GM12878 (cell line): ENCODE measurements around the gene DOCK9. TPM values are rescaled to one million over a fixed set of nuclear protein-coding genes. Genes with fewer than 3 reads are reported as not detected.

ENCODE experiments used
- ATAC-seq: fragments of 200-7000 bp; cut with Tn5 transposase; 3 replicates; pipeline ENCODE4 v1.9.1; 2020; ENCODE audit warnings: mild to moderate bottlenecking, moderate library complexity
- BruUV-seq: library from RNA; stranded (reverse); fragments of 400-500 nt; replicated peaks from 2 replicates; lab custom pipeline; 2021; lab: Mats Ljungman, UMichigan
- CTCF ChIA-PET: fragments of 300-600 bp; sonication (Branson Sonifier 250); formaldehyde crosslinking; extraction: SDS; loops from one replicate; lab custom pipeline; 2021; ENCODE audit warnings: inconsistent platforms; lab: Yijun Ruan, JAX
- POLR2A ChIA-PET: fragments of 350-600 bp; formaldehyde crosslinking; extraction: SDS; loops from one replicate; lab custom pipeline; 2021; ENCODE audit warnings: inconsistent platforms; lab: Charles Lee
- RAD21 ChIA-PET: fragments of 300-600 bp; sonication (Branson Sonifier 250); formaldehyde crosslinking; loops from one replicate; lab custom pipeline; 2023; ENCODE audit warnings: antibody characterized with exemption; ENCODE audit not compliant: unreplicated experiment; lab: Charles Lee
- SMC1A ChIA-PET: fragments of 300-600 bp; sonication (Branson Sonifier 250); formaldehyde crosslinking; loops from one replicate; lab custom pipeline; 2023; ENCODE audit not compliant: unreplicated experiment, uncharacterized antibody; lab: Charles Lee
- DNase-seq: peaks from one replicate; pipeline ENCODE4 v3.0.0-alpha.2; 2011; ENCODE audit warnings: low read depth, low spot score
- FAIRE-seq: peaks from 3 replicates; lab custom pipeline; 2011; peaks lifted over from hg19 to GRCh38; lab: Jason Lieb, UNC
- H2AFZ ChIP-seq: 2 replicates; pipeline ENCODE4 v1.6.0; 2011; ENCODE audit warnings: low read depth, low read length, control low read depth; ENCODE audit not compliant: control insufficient read depth
- H3K27ac ChIP-seq: 2 replicates; pipeline ENCODE4 v1.5.1; 2011; ENCODE audit warnings: control low read depth; ENCODE audit not compliant: control insufficient read depth, insufficient read depth
- H3K27me3 ChIP-seq, 2 experiments: replicated peaks in 1 of 2; 2 replicates each; pipeline versions ENCODE4 v1.6.0 to v1.6.1; 2011; ENCODE audit warnings: low read length in 1 of 2; ENCODE audit not compliant: control insufficient read depth in 2 of 2, insufficient read depth in 2 of 2
- H3K36me3 ChIP-seq, 2 experiments: 2 replicates each; pipeline ENCODE4 v1.5.1; 2011; ENCODE audit warnings: low read length in 1 of 2; ENCODE audit not compliant: control insufficient read depth in 2 of 2, insufficient read depth in 2 of 2
- H3K4me1 ChIP-seq: 2 replicates; pipeline ENCODE4 v1.6.1; 2011; ENCODE audit warnings: mild to moderate bottlenecking, low read length, moderate library complexity, mixed read lengths; ENCODE audit not compliant: control insufficient read depth, insufficient read depth
- H3K4me2 ChIP-seq: 2 replicates; pipeline ENCODE4 v1.6.0; 2011; ENCODE audit warnings: control low read depth; ENCODE audit not compliant: control insufficient read depth, insufficient read depth
- H3K4me3 ChIP-seq: fragments of 200-600 bp; sonication (generic); 2 replicates; pipeline ENCODE4 v1.5.1; 2016
- H3K79me2 ChIP-seq: 2 replicates; pipeline ENCODE4 v1.6.0; 2011; ENCODE audit warnings: low read length; ENCODE audit not compliant: control insufficient read depth, insufficient read depth
- H3K9ac ChIP-seq: 2 replicates; pipeline ENCODE4 v1.8.0; 2011; ENCODE audit warnings: low read length, control low read depth, mixed read lengths; ENCODE audit not compliant: control insufficient read depth, insufficient read depth
- H3K9me3 ChIP-seq: replicated peaks from 3 replicates; pipeline ENCODE4 v1.5.1; 2011; ENCODE audit warnings: mild to moderate bottlenecking, low read length; ENCODE audit not compliant: control insufficient read depth, insufficient read depth
- H4K20me1 ChIP-seq: 2 replicates; pipeline ENCODE4 v1.6.0; 2011; ENCODE audit not compliant: control insufficient read depth, insufficient read depth
- BCLAF1 ChIP-seq: fragments of 450-650 bp; IDR thresholded peaks from 2 replicates; pipeline ENCODE4 v1.6.1; 2017; ENCODE audit warnings: antibody characterized with exemption, mild to moderate bottlenecking, moderate library complexity
- IKZF2 ChIP-seq, 2 experiments: fragments of 450-650 bp; IDR thresholded peaks; 2 replicates each; pipeline ENCODE4 v1.6.1; 2017; ENCODE audit warnings: mild to moderate bottlenecking in 2 of 2, moderate library complexity in 2 of 2
- MAX ChIP-seq: IDR thresholded peaks from 2 replicates; pipeline ENCODE4 v1.6.1; 2012; ENCODE audit warnings: low read depth, low read length, improper control_type of control experiment
- MTA3 ChIP-seq: IDR thresholded peaks from 2 replicates; pipeline ENCODE4 v1.6.1; 2012; ENCODE audit warnings: low read length, inconsistent platforms, borderline replicate concordance
- NR2F1 ChIP-seq: fragments of 450-650 bp; conservative IDR thresholded peaks from 2 replicates; pipeline ENCODE4 v1.6.1; 2017; ENCODE audit warnings: mild to moderate bottlenecking
- RAD51 ChIP-seq: fragments of 450-650 bp; IDR thresholded peaks from 2 replicates; pipeline ENCODE4 v1.6.1; 2016; ENCODE audit warnings: moderate library complexity, mild to moderate bottlenecking, inconsistent platforms
- YBX1 ChIP-seq: fragments of 450-650 bp; IDR thresholded peaks from 2 replicates; pipeline ENCODE4 v1.6.1; 2016; ENCODE audit warnings: antibody characterized with exemption
- WGBS: methylation state at CpG from one replicate; pipeline ENCODE4 v1.1.6; 2016; ENCODE audit warnings: low lambda C conversion rate; ENCODE audit not compliant: insufficient replicate concordance, insufficient coverage; ENCODE audit errors: missing lambda C conversion rate; 5-methylcytosine and 5-hydroxymethylcytosine counted together
- in situ Hi-C: fragments of 300-500 bp; cut with MboI; formaldehyde crosslinking; loops from 9 replicates; pipeline ENCODE4 v1.14.3; 2018; ENCODE audit warnings: mixed read lengths
- intact Hi-C: fragments of 100-400 bp; cut with micrococcal nuclease; formaldehyde crosslinking; loops from one replicate; pipeline ENCODE4 v1.14.2; 2022; ENCODE audit not compliant: unreplicated experiment
- polyA plus RNA-seq, 11 experiments: library from polyadenylated mRNA; depleted of rRNA in 4 of 11; unstranded in 6 of 11; stranded (reverse) in 5 of 11; fragments of >200 nt; fragmentation: Nextera tagmentation in 4 of 11; fragmentation: Illumina TruSeq in 1 of 11; extraction: Ambion mirVana in 4 of 11; extraction: Trizol in 1 of 11; gene quantifications; 1 replicate in 1 of 11; 2 replicates in 10 of 11; pipeline versions ENCODE4 v1.2.1 to v1.2.3, GENCODE V29; 2011 to 2016; ENCODE audit warnings: inconsistent platforms in 2 of 11, missing spikeins in 2 of 11, low read depth in 1 of 11
- total RNA-seq, 4 experiments: library from RNA; depleted of rRNA in 3 of 4; stranded (reverse); fragments of >200 nt in 3 of 4; fragmentation: Illumina TruSeq in 1 of 4; extraction: Trizol in 1 of 4; gene quantifications; 2 replicates each; pipeline versions ENCODE4 v1.2.1 to v1.2.3, GENCODE V29; 2013 to 2021
- TF ChIP-seq, protein P1 (sequence below): IDR thresholded peaks from 2 replicates; pipeline ENCODE4 v1.6.1; 2012; ENCODE audit warnings: low read depth, low read length, improper control_type of control experiment

The DOCK9 gene
- total and polyA plus RNA-seq, 10 of the 15 experiments (the other 5 are each of a cell fraction or from before 2014, with no cell fraction given): 0.09 to 2.9 (median 0.74) TPM

DNA sequence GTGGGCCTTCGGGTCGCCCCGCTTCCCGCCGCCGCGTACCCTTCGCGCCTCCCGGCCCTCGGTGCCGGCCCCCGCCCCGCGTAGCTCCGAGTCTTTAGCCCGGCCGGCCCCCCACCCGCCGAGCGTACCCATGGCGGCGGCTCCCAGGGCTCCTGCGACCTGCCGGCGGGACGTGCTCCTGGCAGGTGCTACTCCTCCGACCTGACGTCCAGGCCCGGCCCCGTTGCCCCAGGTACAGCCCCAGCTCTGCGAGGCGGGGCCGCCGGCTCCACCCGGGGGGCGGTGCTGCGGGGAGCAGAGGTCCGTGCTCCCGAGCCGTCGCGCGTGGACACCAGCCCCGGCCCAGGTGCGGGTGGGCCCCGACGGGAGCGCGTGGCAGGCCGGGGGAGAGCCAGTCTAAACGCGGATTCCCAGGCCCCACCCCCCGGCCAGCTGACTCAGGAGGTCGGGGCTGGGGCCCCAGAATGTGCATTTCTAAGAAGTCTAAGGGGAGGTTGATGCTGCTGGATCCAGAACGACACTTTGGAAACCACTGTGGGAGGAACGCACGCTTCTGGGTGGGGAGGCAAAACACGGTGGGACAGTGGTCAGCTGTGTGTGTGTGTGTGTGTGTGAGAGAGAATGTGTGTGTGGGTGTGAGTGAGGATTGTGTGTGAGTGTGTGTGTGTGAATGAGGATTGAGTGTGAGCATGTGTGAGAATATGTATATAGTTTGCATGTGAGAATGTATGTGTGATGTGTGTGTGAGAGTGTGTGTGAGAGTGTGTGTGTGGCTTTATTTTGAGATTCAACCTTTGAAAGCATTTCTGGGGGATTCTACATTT lies 225.2 kb downstream of the DOCK9 start, which contains the start of gene SLC15A1:
TSS of gene SLC15A1 (minus strand) at position 206 of the 824 bp plus-strand sequence. CDS start at position 132, 74 bp downstream.
- Histone ChIP-seq H3K4me2 (no peak within 1 kb of the TSS), H3K9ac (no peak within 1 kb of the TSS), H2AFZ (no peak within 1 kb of the TSS), H3K27me3 (peaks cover 0 to 4% of the 10 kb centered on the region in 2 experiments; a peak in 3 of 4 replicates), H4K20me1 (no peaks in the 10 kb centered on the region), H3K79me2 (no peaks in the 10 kb centered on the region), H3K4me3 (no peak within 1 kb of the TSS), H3K27ac (no peak within 1 kb of the TSS), H3K9me3 (peaks cover 5% of the 10 kb centered on the region; the same call in 2 of the 3 replicates), H3K36me3 (no peaks in the 10 kb centered on the region), H3K4me1 (no peaks in the 10 kb centered on the region)
- no peak for DNase-seq
- in situ Hi-C loops (no loop called here), intact Hi-C loops (no loop called here)
- SMC1A ChIA-PET: no interaction called here
- CTCF ChIA-PET: no interaction called here
- BruUV-seq: no TSS peak
- RAD21 ChIA-PET: no interaction called here
- no peak for TF ChIP-seq IKZF2 (IDR thresholded peaks at IDR 0.05)
- no peak for TF ChIP-seq MAX
- no peak for TF ChIP-seq RAD51
- no peak for TF ChIP-seq MTA3
- TF ChIP-seq, protein P1, sequence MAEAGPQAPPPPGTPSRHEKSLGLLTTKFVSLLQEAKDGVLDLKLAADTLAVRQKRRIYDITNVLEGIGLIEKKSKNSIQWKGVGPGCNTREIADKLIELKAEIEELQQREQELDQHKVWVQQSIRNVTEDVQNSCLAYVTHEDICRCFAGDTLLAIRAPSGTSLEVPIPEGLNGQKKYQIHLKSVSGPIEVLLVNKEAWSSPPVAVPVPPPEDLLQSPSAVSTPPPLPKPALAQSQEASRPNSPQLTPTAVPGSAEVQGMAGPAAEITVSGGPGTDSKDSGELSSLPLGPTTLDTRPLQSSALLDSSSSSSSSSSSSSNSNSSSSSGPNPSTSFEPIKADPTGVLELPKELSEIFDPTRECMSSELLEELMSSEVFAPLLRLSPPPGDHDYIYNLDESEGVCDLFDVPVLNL: no peak
- no peak for TF ChIP-seq YBX1
- no peak for TF ChIP-seq NR2F1
- no peak for TF ChIP-seq BCLAF1
- 58% methylated on average over 49 of the region's 59 CpGs for WGBS
- POLR2A ChIA-PET: no interaction called here
- no peak for ATAC-seq
- no peak for FAIRE-seq
